ENCODE measurements around the gene CCDC40. TPM values are rescaled to one million over a fixed set of nuclear protein-coding genes. Genes with fewer than 3 reads are reported as not detected.

Gene CCDC40
- total and polyA plus RNA-seq, 2 donors from 2014 or later, result 5.1 to 22.6 TPM

- DNase-seq (no peak), FAIRE-seq (no peak)
- peak overlapping the region; percentile 11 to 66 (median 65) for H3K9ac ChIP-seq (ENCODE audit: low read length in 3 of 3)
- H3K4me1 ChIP-seq (ENCODE audit: control insufficient read depth in 2 of 3, insufficient read depth in 2 of 3, low read depth in 1 of 3, low read length in 3 of 3), result peaks cover 0 to 18% (median 0%) of the 10 kb centered on the region in 3 donors
- H3K27me3 ChIP-seq (ENCODE audit: control insufficient read depth, insufficient read depth, low read length), result no peaks in the 10 kb centered on the region
- peak overlapping the region; percentile 66 to 90 (median 85) for H3K4me3 ChIP-seq (ENCODE audit: low read length in 3 of 3)
- no peak overlapping the region for H3K27ac ChIP-seq (ENCODE audit: low read depth in 2 of 2, low read length in 2 of 2)
- no peaks in the 10 kb centered on the region for H3K9me3 ChIP-seq (ENCODE audit: control insufficient read depth in 2 of 3, insufficient read depth in 1 of 3, low read length in 3 of 3)
- H3K36me3 ChIP-seq (ENCODE audit: control insufficient read depth in 2 of 3, insufficient read depth in 3 of 3, low read length in 3 of 3), result peaks cover 5 to 38% (median 24%) of the 10 kb centered on the region in 3 donors
- intact Hi-C loops (cut with DNase I), result no loop called here
- TF ChIP-seq, protein P1, sequence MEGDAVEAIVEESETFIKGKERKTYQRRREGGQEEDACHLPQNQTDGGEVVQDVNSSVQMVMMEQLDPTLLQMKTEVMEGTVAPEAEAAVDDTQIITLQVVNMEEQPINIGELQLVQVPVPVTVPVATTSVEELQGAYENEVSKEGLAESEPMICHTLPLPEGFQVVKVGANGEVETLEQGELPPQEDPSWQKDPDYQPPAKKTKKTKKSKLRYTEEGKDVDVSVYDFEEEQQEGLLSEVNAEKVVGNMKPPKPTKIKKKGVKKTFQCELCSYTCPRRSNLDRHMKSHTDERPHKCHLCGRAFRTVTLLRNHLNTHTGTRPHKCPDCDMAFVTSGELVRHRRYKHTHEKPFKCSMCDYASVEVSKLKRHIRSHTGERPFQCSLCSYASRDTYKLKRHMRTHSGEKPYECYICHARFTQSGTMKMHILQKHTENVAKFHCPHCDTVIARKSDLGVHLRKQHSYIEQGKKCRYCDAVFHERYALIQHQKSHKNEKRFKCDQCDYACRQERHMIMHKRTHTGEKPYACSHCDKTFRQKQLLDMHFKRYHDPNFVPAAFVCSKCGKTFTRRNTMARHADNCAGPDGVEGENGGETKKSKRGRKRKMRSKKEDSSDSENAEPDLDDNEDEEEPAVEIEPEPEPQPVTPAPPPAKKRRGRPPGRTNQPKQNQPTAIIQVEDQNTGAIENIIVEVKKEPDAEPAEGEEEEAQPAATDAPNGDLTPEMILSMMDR (IDR thresholded peaks at IDR 0.05; ENCODE audit: borderline replicate concordance, extremely low read depth, insufficient read depth), result no peak
Observed at GRCh38 chr17:80145076-80146075, 108.9 kb downstream of the CCDC40 start.

GRCh38 chr17:80146121-80147034, 109.9 kb downstream of the CCDC40 start:
- intact Hi-C loops (cut with DNase I), result no loop called here
- Histone ChIP-seq H3K4me1 (ENCODE audit: control insufficient read depth in 2 of 3, insufficient read depth in 2 of 3, low read depth in 1 of 3, low read length in 3 of 3) (peaks cover 0 to 18% (median 0%) of the 10 kb centered on the region in 3 donors), H3K27me3 (ENCODE audit: control insufficient read depth, insufficient read depth, low read length) (no peaks in the 10 kb centered on the region), H3K9ac (ENCODE audit: low read length in 3 of 3) (peak overlapping the region; percentile 55 to 87 (median 66)), H3K36me3 (ENCODE audit: control insufficient read depth in 2 of 3, insufficient read depth in 3 of 3, low read length in 3 of 3) (peaks cover 2 to 28% (median 19%) of the 10 kb centered on the region in 3 donors), H3K27ac (ENCODE audit: low read depth in 2 of 2, low read length in 2 of 2) (peak overlapping the region; percentile 87 to 92), H3K4me3 (ENCODE audit: low read length in 3 of 3) (peak overlapping the region; percentile 66 to 90 (median 85)), H3K9me3 (ENCODE audit: control insufficient read depth in 2 of 3, insufficient read depth in 1 of 3, low read length in 3 of 3) (no peaks in the 10 kb centered on the region)
- DNase-seq (peak in 4 of 5 donors; percentile 43 to 80 (median 68)), FAIRE-seq (no peak)
- TF ChIP-seq, protein P1 (IDR thresholded peaks at IDR 0.05; ENCODE audit: borderline replicate concordance, extremely low read depth, insufficient read depth), result no peak

GRCh38 chr17:80147035-80147822, 110.8 kb downstream of the CCDC40 start, which contains the start of gene EIF4A3:
EIF4A3 (minus strand) TSS chr17:80147128; CDS start chr17:80146961, 167 bp downstream.
- Histone ChIP-seq H3K27ac (ENCODE audit: low read depth in 2 of 2, low read length in 2 of 2) (peak within 1 kb of the TSS; percentile 87 to 92), H3K4me3 (ENCODE audit: low read length in 3 of 3) (peak within 1 kb of the TSS; percentile 66 to 90 (median 85)), H3K36me3 (ENCODE audit: control insufficient read depth in 2 of 3, insufficient read depth in 3 of 3, low read length in 3 of 3) (peaks cover 2 to 20% (median 12%) of the 10 kb centered on the region in 3 donors), H3K9ac (ENCODE audit: low read length in 3 of 3) (peak within 1 kb of the TSS; percentile 55 to 87 (median 77)), H3K27me3 (ENCODE audit: control insufficient read depth, insufficient read depth, low read length) (no peaks in the 10 kb centered on the region), H3K9me3 (ENCODE audit: control insufficient read depth in 2 of 3, insufficient read depth in 1 of 3, low read length in 3 of 3) (no peaks in the 10 kb centered on the region), H3K4me1 (ENCODE audit: control insufficient read depth in 2 of 3, insufficient read depth in 2 of 3, low read depth in 1 of 3, low read length in 3 of 3) (peaks cover 0 to 18% (median 0%) of the 10 kb centered on the region in 3 donors)
- peak; percentile 98 to 99 (median 99) for DNase-seq
- intact Hi-C loops (cut with DNase I), result no loop called here
- TF ChIP-seq, protein P1 (IDR thresholded peaks at IDR 0.05; ENCODE audit: borderline replicate concordance, extremely low read depth, insufficient read depth), result no peak
- peak; percentile 98 for FAIRE-seq

Data from kidney (tissue), 14 donors.